ENCODE data around the gene STX11.

STX11 gene

GRCh38 chr6:144215932-144216667, 65.8 kb downstream of the STX11 start:
- DNase-seq, result peak; percentile 94 to 96 (median 96)

DNA sequence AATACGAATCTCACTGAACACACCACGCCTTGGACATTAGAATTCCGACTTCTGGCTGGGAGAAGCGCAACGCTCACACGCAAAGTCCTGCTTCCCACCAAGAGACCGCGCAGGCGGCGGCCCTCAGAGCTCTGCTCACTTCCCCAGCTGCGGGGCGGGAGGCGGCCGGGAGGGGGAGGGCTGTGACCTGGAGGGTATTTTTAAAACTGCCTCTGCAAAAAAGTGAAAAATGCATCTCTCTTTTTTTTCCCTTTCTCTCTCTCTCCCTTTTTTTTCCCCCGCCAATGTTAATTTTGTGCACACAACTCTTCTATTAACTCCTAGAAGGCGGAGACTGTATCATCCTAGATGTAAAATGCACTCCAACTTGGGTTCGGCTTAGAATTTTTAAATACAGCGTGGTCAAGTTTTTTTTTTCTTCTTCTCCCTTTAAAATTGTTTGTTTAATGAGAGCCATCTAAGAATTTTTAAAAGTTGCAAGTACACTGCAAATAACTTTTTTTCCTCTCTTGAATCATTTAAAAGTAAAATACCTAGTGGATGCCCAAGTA, 66.4 kb downstream of the STX11 start:
- peak in 1 of 3 donors; percentile 90 for DNase-seq

DNA sequence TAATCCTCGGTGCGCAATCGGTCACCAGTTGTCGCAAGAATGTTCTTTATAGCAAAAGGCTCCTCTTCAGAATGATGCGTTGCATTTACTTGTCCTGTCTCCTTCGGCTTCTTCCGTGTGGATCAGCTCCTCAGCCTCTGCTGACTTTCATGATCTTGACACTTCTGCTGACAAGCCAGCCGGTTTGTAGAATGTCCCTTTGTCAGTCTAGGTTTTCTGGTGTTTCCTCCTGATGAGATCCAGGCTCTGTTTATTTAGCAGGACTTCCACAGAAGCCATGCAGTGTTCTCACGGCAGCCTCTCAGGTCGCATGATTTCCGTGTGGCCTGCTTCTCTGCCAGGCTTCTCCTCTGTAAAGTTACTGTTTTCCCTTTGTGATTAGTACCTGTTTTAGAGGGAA, 66.9 kb downstream of the STX11 start:
- DNase-seq, result peak in 2 of 3 donors; percentile 7 to 23

DNA sequence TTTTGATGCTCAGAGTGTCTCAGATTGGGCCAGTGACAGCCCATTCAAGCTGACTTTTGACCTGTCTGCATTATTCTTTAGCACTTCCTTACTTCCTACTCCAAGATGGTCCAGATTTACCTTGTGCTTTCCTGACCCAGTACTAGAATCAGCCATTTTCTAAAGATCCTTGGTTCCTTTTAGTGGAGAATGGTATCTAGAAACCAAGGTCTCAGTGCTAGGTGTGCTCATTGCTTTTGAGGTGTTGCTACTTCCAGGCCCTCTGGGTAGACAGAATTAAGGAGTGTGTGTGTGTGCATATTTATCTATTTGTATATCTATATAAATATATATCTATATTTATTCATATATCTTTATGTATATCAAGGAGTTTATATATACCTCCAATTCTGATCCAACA, 67.5 kb downstream of the STX11 start:
- DNase-seq, result no peak

DNA sequence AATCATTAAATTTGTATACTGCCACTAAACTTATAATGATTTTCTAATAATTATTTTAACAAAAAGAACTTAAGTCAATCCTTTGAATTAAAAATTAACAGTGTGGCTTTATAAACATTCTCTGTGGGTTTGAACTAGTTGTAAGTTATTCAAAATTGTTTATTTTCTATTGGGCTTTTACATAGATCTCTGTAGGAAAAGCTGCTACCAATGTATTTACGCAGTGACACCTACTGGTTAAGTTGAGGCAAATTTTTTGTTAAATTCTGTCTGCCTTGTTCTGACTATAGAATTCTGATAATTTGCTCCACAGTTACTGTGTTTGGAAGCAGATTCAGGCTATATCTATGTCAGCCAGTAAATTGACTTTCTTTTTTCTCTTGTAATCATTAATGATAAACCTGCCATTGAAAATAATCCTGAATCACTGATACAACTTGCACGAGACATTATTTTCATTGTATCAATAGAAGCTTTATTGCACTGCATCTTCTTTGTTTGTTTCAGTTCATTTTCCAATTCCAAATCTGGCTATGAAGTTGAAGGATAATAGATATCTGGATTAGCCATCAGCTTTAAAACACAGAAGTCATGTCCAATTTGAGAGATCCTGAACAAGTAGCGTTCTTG, 68.9 kb downstream of the STX11 start:
- peak; percentile 58 to 84 (median 82) for DNase-seq

DNA sequence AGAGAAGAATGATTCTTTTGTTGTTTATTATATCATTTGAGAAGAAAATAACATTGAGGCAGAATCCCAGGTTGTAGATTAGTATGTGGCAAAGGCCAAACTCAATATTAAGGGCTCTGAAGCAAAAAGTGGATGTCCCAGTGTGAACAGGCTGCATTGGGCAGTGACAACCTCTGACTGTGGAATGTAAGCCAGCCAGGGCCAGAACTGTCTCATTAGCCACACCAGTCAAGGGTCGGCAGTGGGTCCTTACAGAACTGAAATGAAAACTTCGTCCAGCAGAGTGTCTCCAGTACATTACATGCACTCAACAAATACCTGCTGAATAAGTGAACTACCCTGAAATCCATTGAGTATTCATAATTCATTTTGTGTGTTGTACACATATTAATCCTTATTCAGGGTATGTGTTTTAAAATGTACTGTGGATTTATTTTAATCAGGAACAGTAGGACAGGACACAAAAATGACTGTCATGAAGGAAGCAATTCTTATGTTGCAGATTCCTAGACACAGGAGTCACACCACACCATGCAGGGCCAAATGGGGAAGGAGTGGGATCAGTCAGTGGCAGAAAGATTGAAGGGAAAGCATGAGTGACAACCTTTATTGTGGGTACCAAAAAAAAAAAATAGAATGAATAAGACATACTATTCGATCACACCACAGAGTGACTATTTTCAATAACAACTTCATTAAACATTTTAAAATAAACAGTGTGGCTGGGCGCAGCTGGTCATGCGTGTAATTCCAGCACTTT, 69.9 kb downstream of the STX11 start:
- DNase-seq, result no peak

DNA sequence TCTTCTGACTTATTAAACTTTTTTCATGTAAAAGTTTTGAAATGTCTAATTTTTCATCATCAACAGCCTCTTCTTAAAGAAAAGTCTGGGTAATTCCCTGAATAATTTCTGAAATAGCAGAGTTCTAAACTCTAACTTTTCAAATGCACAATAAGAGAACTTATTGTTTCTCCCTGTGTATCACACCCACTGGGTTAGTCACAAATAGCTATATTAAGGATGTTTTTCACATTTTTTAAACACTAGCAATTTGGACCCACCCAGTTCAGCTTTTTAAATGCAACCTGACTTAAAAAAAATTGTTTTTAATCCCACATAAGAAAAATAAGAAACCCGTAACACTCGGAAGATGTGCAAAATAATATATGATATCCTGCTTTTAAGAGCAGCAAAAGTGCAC, 73.4 kb downstream of the STX11 start:
- no peak for DNase-seq

DNA sequence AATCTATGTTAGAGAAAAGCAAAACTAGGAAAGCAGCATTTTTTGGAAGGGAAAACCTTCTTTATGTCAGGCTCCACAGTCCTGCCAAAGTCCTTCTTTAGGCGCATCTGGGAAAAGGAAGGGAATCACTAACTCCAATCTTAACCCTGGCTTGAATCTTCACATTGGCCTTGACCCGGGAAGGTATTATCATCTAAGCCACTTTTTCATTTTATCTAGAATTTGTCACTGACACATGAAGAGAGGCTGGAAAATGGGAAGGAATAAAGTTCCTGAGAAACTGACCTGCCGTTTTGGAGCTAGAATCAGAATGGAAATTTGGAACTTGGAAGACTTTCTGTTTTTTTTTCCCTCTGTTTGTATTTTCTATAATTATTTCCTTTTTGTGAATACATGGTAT, 81.4 kb downstream of the STX11 start:
- no peak for DNase-seq

- DNase-seq, result no peak
Observed at GRCh38 chr6:144232176-144232831, 82.0 kb downstream of the STX11 start.

- no peak for DNase-seq
Observed at GRCh38 chr6:144232832-144233230, 82.5 kb downstream of the STX11 start.

- no peak for DNase-seq
Observed at GRCh38 chr6:144234399-144234798, 84.1 kb downstream of the STX11 start.

GRCh38 chr6:144234935-144235334, 84.6 kb downstream of the STX11 start:
- DNase-seq, result no peak

Measured in suppressor macrophage treated with lipopolysaccharide for 1 hour (primary cell).